SK-N-SH (cell line): ENCODE measurements around the gene P3H2.

ENCODE experiments used
- CTCF ChIP-seq: fragments of 200-600 bp; sonication (generic); IDR thresholded peaks from 2 replicates; pipeline ENCODE4 v1.6.1; 2017; ENCODE audit warnings: antibody characterized with exemption, mild to moderate bottlenecking, moderate library complexity
- ELF1 ChIP-seq: IDR thresholded peaks from 2 replicates; pipeline ENCODE4 v1.4.0; 2012
- POLR2AphosphoS5 ChIP-seq: IDR thresholded peaks from 2 replicates; pipeline ENCODE4 v1.6.1; 2012; ENCODE audit warnings: low read depth, low read length
- RAD21 ChIP-seq: IDR thresholded peaks from 2 replicates; pipeline ENCODE4 v1.6.1; 2012; ENCODE audit warnings: mild to moderate bottlenecking, low read length
- REST ChIP-seq: IDR thresholded peaks from 2 replicates; pipeline ENCODE4 v1.6.1; 2012; ENCODE audit warnings: mild to moderate bottlenecking, low read depth, low read length, moderate library complexity
- RFX5 ChIP-seq: IDR thresholded peaks from 2 replicates; pipeline ENCODE4 v1.6.1; 2012; ENCODE audit warnings: mild to moderate bottlenecking, improper control_type of control experiment, low read length

- TF ChIP-seq CTCF (no peak), RAD21 (no peak), ELF1 (no peak), RFX5 (no peak), REST (no peak), POLR2AphosphoS5 (no peak)
These were observed 686 bp upstream of the P3H2 start for GRCh38 chr3:190121383-190121782.
